Suppressor macrophage (primary cell): ENCODE results near the gene ABCC5.
"Not testable (repeated sequence)": the region's sequence is repeated elsewhere in the genome, so short reads cannot be mapped to it uniquely, and the experiment has no call there.

Experiments
- DNase-seq, 4 experiments: peaks; one replicate each; pipeline ENCODE4 v3.0.0-alpha.2; 2020 to 2022
- total RNA-seq, 17 experiments: gene quantifications; one replicate each; lab custom pipeline; 2026; ENCODE audit warnings: mixed read lengths in 6 of 17, inconsistent platforms in 3 of 17; lab: John Stamatoyannopoulos, UW

The ABCC5 gene
- total RNA-seq, result 14.2 to 131 (median 90.8) reads per million in 17 experiments

- DNase-seq, result peak; percentile 91 to 97 (median 95)
Observed at GRCh38 chr3:184017672-184018423, at the start of gene ABCC5. ABCC5 (minus strand) TSS chr3:184017884; CDS start chr3:184014392, 3,492 bp downstream.

- DNase-seq, result no peak
Observed at GRCh38 chr3:184066211-184066610, 48.5 kb upstream of the ABCC5 start.

- no peak for DNase-seq
Observed at GRCh38 chr3:184062637-184063036, 45.0 kb upstream of the ABCC5 start.

- no peak for DNase-seq
Observed at GRCh38 chr3:184059424-184059823, 41.7 kb upstream of the ABCC5 start.

GRCh38 chr3:184058029-184058428, 40.3 kb upstream of the ABCC5 start:
- DNase-seq, result no peak

- DNase-seq, result no peak
Observed at GRCh38 chr3:184052767-184053166, 35.1 kb upstream of the ABCC5 start, which contains the start of gene HTR3C. HTR3C (plus strand) TSS chr3:184053047; CDS start chr3:184053081, 34 bp downstream.

GRCh38 chr3:184050217-184050847, 32.6 kb upstream of the ABCC5 start:
- peak in 1 of 4 experiments; percentile 8 for DNase-seq

GRCh38 chr3:184045995-184046394, 28.3 kb upstream of the ABCC5 start:
- no peak for DNase-seq

- DNase-seq, result no peak
Observed at GRCh38 chr3:184042617-184043016, 24.9 kb upstream of the ABCC5 start.

GRCh38 chr3:184040010-184040409, 22.3 kb upstream of the ABCC5 start:
- DNase-seq, result peak in 3 of 4 experiments; percentile 30 to 39 (median 30)

- DNase-seq, result peak in 1 of 4 experiments; percentile 14
Observed at GRCh38 chr3:184039414-184039813, 21.7 kb upstream of the ABCC5 start.

GRCh38 chr3:184038307-184038706, 20.6 kb upstream of the ABCC5 start:
- DNase-seq, result not testable (repeated sequence)

GRCh38 chr3:184037816-184038215, 20.1 kb upstream of the ABCC5 start:
- no peak for DNase-seq

- DNase-seq, result peak in 3 of 4 experiments; percentile 12 to 44 (median 44)
Observed at GRCh38 chr3:184031187-184031792, 13.6 kb upstream of the ABCC5 start, which contains the start of gene HTR3D. HTR3D (plus strand) TSS chr3:184031742; CDS start chr3:184031742, 0 bp downstream.

GRCh38 chr3:184030536-184030935, 12.9 kb upstream of the ABCC5 start:
- peak; percentile 5 to 57 (median 30) for DNase-seq

- no peak for DNase-seq
Observed at GRCh38 chr3:184029443-184029842, 11.8 kb upstream of the ABCC5 start.

- not testable (repeated sequence) for DNase-seq
Observed at GRCh38 chr3:184028275-184028890, 10.7 kb upstream of the ABCC5 start.

GRCh38 chr3:184025256-184025655, 7.6 kb upstream of the ABCC5 start:
- DNase-seq, result not testable (repeated sequence)

GRCh38 chr3:184022323-184022722, 4.6 kb upstream of the ABCC5 start:
- peak; percentile 15 to 83 (median 50) for DNase-seq

- no peak for DNase-seq
Observed at GRCh38 chr3:184018424-184018973, 815 bp upstream of the ABCC5 start.

- DNase-seq, result peak; percentile 72 to 93 (median 84)
Observed at GRCh38 chr3:184016811-184017671, 643 bp downstream of the ABCC5 start.
